SK-N-SH (cell line): ENCODE measurements around the gene RBMS1.

Experiments
- CTCF ChIP-seq: fragments of 200-600 bp; sonication (generic); IDR thresholded peaks from 2 replicates; pipeline ENCODE4 v1.6.1; 2017; ENCODE audit warnings: antibody characterized with exemption, mild to moderate bottlenecking, moderate library complexity
- EP300 ChIP-seq, 2 experiments: IDR thresholded peaks; 2 replicates each; pipeline versions ENCODE4 v1.4.0 to v1.6.1; 2012; ENCODE audit warnings: borderline replicate concordance in 1 of 2, low read depth in 1 of 2, low read length in 1 of 2
- FOXM1 ChIP-seq: IDR thresholded peaks from 2 replicates; pipeline ENCODE4 v1.4.0; 2012; ENCODE audit warnings: low read depth, mild to moderate bottlenecking
- GABPA ChIP-seq: IDR thresholded peaks from 2 replicates; pipeline ENCODE4 v1.4.0; 2012; ENCODE audit warnings: low read depth, mild to moderate bottlenecking
- MAX ChIP-seq: IDR thresholded peaks from 2 replicates; pipeline ENCODE4 v1.4.0; 2012; ENCODE audit warnings: low read depth
- MXI1 ChIP-seq: IDR thresholded peaks from 2 replicates; pipeline ENCODE4 v1.6.1; 2012; ENCODE audit warnings: mild to moderate bottlenecking, low read depth, low read length, improper control_type of control experiment
- POLR2AphosphoS5 ChIP-seq: IDR thresholded peaks from 2 replicates; pipeline ENCODE4 v1.6.1; 2012; ENCODE audit warnings: low read depth, low read length
- RAD21 ChIP-seq: IDR thresholded peaks from 2 replicates; pipeline ENCODE4 v1.6.1; 2012; ENCODE audit warnings: mild to moderate bottlenecking, low read length
- SMC3 ChIP-seq: IDR thresholded peaks from 2 replicates; pipeline ENCODE4 v1.6.1; 2012; ENCODE audit warnings: low read depth, low read length, improper control_type of control experiment
- TEAD4 ChIP-seq: IDR thresholded peaks from 2 replicates; pipeline ENCODE4 v1.4.0; 2012; ENCODE audit warnings: mild to moderate bottlenecking, borderline replicate concordance; ENCODE audit not compliant: insufficient read depth
- YY1 ChIP-seq: IDR thresholded peaks from 2 replicates; pipeline ENCODE4 v1.4.0; 2012; ENCODE audit warnings: low read depth, mild to moderate bottlenecking

- no peak for TF ChIP-seq MAX
- TF ChIP-seq CTCF, result no peak
- no peak for TF ChIP-seq EP300 (IDR thresholded peaks at IDR 0.05; ENCODE audit: borderline replicate concordance in 1 of 2, low read depth in 1 of 2, low read length in 1 of 2)
- no peak for TF ChIP-seq YY1
- TF ChIP-seq POLR2AphosphoS5, result no peak
- TF ChIP-seq MXI1, result no peak
- TF ChIP-seq FOXM1, result no peak
- no peak for TF ChIP-seq GABPA
- TF ChIP-seq SMC3, result no peak
- TF ChIP-seq RAD21, result no peak
- no peak for TF ChIP-seq TEAD4
Observed at GRCh38 chr2:160425434-160426151, 68.0 kb downstream of the RBMS1 start.
